NCI-H1048 (cell line): ENCODE results near the gene GABARAPL1.

ENCODE experiments used
- DNase-seq: peaks from one replicate; lab custom pipeline; 2025; lab: John Stamatoyannopoulos, UW

The GABARAPL1 gene

GRCh38 chr12:10235761-10236631 is 23.3 kb downstream of the GABARAPL1 start:
- no peak for DNase-seq

DNA sequence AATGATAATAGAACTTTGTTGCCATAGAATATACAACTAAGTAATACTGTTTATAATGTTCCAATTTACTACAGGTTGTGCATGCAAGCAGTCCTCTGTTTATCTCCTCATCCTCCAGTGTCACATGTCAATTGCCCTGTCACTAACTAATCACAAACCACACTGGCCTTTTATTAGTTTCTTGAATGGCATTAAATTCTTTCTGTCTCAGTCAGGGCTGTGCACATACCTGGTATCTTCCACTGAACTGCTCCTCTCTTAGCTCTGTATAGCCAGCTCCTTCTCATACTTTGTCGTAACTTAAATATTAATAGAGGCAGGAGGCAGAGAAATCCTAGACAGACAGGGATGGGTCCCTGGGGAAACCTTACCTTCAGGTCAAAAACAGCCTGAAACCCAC is 24.0 kb downstream of the GABARAPL1 start:
- DNase-seq: no peak

DNA sequence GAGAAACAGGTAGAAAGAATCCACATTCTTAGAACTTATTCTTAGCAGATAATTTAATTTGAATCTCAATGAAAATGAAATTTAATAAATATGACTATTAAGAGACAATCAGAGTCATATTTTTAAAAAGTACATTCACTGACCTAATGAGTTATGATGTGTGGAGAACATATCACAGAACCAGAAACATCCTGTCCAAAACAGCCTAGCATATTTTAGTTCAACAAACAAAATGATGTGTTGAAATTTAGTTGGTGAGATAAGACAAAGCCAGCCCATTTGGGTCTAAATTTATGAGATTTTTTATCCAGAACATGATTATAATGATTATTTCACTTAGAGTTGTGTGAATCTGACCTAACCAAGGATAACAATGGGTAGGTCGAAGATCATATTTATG is 25.8 kb downstream of the GABARAPL1 start:
- no peak for DNase-seq

DNA sequence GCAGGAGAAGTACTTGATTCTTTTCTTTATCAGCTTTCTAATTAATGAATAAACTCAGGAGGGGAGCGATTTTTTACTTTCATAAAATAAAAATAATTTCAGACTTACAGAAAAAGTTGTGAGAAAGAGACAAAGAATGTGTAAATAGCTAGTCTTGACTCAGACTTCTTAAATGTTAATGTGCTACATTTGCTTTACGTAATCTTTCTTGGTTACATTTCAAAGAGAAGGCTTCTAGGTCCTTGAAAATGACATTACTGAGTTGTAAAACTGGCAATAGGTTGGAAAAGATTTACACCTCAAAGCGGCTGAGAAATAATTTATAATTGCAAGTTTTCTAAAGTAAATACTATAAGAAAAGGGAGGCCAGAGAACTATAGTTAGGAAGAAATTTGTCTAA is 28.6 kb downstream of the GABARAPL1 start:
- DNase-seq: no peak

GRCh38 chr12:10241727-10242126 is 29.1 kb downstream of the GABARAPL1 start:
- DNase-seq: no peak

DNA sequence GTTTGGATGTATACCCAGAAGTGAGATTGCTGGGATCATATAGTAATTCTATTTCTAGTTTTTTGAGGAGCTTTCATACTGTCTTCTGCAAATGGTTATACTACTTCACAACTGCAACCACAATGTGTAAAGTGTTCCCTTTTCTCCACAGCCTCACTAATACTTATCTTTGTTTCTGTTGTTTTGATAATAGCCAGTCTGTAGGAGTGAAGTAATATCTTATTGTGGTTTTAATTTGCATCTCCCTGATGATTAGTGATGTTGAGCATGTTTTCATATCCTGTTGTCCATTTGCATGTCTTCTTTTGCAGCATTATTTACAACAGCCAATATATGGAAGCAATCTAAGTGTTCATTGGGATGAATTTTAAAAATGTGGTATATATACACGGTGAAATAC is 29.9 kb downstream of the GABARAPL1 start:
- DNase-seq: no peak

DNA sequence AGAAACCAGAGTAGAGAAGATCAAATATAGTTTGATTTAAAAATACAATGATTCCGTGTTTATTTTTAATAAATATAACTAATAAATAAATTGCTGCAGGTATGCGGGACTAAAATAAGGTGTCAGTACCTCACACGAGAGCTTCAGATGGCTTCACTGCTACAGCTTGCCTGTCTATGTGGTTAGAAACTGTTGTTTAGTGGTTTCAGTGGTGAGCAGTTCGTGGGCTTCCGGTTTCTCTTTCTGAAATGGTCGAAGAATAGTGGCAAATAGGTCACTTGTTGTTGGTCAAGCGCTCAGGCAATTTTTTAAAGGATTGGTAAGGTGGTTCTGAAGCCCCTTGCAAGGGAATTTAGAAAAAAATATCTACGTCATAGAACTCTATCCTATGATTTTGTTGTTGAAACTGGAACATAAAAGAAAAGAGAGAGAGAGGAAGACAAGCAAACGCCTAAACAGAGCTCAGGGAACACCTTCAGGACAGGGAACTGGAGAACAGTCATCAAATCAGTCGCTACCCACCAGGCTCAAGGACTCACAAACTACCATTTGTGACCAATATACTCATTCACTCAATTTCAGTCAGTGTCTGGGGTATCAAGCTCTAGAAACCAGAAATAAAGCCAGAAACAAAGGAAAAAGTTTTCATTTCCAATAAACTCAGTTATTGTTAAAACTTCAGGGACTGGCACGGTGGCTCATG is 31.3 kb downstream of the GABARAPL1 start:
- DNase-seq: no peak

DNA sequence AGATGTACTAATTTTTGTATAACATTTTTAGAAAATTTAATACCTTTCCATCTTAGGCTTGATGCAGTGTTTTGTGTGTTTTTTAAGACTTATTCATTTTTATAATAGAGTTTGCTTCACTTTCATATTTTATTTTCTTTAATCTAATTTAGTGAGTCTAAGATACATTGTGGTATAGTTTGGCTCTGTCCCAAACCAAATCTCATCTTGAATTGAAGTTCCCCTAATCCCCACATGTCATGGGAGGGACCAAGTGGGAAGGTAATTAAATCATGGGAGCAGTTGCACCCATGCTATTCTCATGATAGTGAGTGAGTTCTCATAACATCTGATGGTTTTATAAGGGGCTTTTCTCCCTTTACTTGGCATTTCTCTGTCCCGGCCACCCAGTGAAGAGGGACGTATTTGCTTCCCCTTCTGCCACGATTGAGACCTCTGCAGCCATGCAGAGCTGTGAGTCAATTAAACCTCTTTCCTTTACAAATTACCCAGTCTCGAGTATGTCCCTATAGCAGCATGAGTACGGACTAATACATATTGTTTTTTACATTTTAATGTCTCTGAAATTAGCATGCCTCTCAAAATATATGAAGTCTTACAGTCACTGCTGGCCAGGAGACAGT is 34.9 kb downstream of the GABARAPL1 start:
- DNase-seq: no peak

- DNase-seq: no peak
These were observed 37.2 kb downstream of the GABARAPL1 start for GRCh38 chr12:10249690-10250455.

GRCh38 chr12:10251669-10252068 is 39.0 kb downstream of the GABARAPL1 start:
- no peak for DNase-seq

- DNase-seq: no peak
These were observed 39.5 kb downstream of the GABARAPL1 start for GRCh38 chr12:10252201-10252600.

GRCh38 chr12:10256064-10256463 is 43.4 kb downstream of the GABARAPL1 start:
- DNase-seq: no peak

DNA sequence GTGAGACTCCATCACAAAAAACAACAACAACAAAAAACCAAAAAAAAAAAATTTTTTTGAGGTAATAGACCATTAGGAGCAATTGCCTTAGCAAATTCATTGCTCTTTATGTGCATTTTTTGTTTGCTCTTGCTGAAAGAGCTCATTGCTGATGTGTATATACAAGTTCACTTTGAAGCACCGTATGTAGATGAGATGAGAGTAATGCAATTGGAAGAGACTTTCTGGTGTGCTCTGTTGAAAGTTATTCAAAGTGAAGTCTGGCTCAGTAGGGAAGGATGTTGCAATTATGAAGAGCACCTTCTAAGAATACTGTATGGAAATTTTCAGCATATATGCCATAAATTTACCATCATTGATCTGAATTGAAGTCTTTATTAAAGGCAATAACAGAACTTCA is 48.2 kb downstream of the GABARAPL1 start:
- no peak for DNase-seq

GRCh38 chr12:10268037-10268436 is 55.4 kb downstream of the GABARAPL1 start:
- DNase-seq: no peak

- no peak for DNase-seq
These were observed 59.8 kb downstream of the GABARAPL1 start for GRCh38 chr12:10272467-10272866.
